Mucosa of descending colon (tissue), 3 donors: Measurements from ENCODE around the gene ZFAND3. TPM values are rescaled to one million over a fixed set of nuclear protein-coding genes. Genes with fewer than 3 reads are reported as not detected.

ENCODE experiments used
- ATAC-seq: fragments of 200-7000 bp; cut with Tn5 transposase; one replicate; pipeline ENCODE4 v1.9.1; 2020; ENCODE audit warnings: mild to moderate bottlenecking, moderate library complexity
- DNase-seq, 3 donors: peaks; one replicate each; pipeline ENCODE4 v3.0.0-alpha.2; 2020
- H3K36me3 ChIP-seq: fragments of 200-600 bp; one replicate; pipeline ENCODE4 v1.8.0; 2021; ENCODE audit warnings: low read depth, mild to moderate bottlenecking
- H3K4me1 ChIP-seq: fragments of 200-600 bp; one replicate; pipeline ENCODE4 v1.8.0; 2021; ENCODE audit warnings: low read depth, mild to moderate bottlenecking
- H3K4me3 ChIP-seq: fragments of 200-600 bp; one replicate; pipeline ENCODE4 v1.8.0; 2021; ENCODE audit warnings: mild to moderate bottlenecking
- H3K9me3 ChIP-seq: fragments of 200-600 bp; one replicate; pipeline ENCODE4 v1.8.0; 2021; ENCODE audit warnings: mild to moderate bottlenecking
- intact Hi-C, 2 donors: fragments of 100-400 bp; cut with DNase I in 1 of 2; cut with micrococcal nuclease in 1 of 2; formaldehyde crosslinking; loops; one replicate each; pipeline versions ENCODE4 v1.11.0 to v1.11.1; 2022; cut with DNase I, micrococcal nuclease
- total RNA-seq, 3 donors: library from RNA; stranded (reverse); fragmentation: NEBNext Ultra II Directional in 2 of 3; extraction: Animal tissue kit (Norgen Biotek cat#: 25700) in 2 of 3; gene quantifications; one replicate each; pipeline versions ENCODE4 v1.2.1 to v1.2.4, GENCODE V29; 2021 to 2023
- TF ChIP-seq, protein P1 (sequence below): fragments of 200-600 bp; IDR thresholded peaks from one replicate; pipeline ENCODE4 v1.8.0; 2022; ENCODE audit warnings: antibody characterized with exemption, mild to moderate bottlenecking
- donor health status: DM: no; HTN: no; CAD: no; lungs with moderate emphysema.
- donor health status: DM: no; HTN: no; CAD: no.
- donor health status: DM: no; HTN: yes; CAD: no.

Gene ZFAND3
- total RNA-seq, 3 donors from 2014 or later = 63.9 to 84.0 (median 82.2) TPM

DNA sequence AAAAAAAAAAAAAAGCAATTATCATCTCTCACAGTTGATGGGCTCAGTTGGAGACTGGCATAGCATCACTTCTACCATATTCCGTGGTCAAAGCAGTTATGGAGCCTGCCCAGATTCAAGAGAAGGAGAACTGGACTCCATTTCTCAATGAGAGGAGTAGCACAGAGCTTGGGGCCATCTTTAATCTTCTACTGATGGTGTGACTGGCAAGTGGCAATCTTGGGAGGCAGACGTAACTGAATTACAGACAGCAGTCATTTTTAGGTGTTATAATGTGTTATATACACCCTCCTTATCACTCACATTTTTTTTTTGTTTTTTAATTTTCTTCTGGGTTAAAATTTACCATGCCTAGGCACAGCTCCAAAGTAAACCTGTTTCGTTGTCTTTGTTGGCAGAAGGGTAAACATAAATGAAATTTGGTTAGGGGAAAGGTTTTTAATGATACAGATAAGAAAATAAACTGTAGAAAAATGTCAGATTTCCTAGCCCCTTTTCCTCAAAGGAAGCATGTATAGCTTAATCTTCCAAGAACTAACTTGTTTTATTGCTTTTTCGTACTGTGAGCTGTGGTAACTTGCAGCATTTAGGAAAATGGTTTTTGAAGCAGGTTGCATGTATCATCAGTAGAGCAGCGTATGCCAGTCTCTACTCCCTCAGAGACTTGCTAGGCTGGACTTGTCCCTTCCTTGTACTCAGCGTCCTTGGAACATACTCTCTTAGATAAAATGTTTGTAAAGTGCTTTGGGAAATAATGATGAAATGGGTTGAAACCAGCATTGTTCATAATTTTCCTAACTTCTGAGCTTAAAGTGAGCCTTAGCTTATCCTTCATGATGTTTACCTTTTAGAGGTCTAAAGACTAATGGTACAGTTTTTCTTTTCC is 25.7 kb downstream of the ZFAND3 start:
- no peaks in the 10 kb centered on the region for H3K36me3 ChIP-seq
- intact Hi-C loops = no loop called here
- ATAC-seq (peak; percentile 82), DNase-seq (no peak)
- no peaks in the 10 kb centered on the region for H3K9me3 ChIP-seq
- H3K4me1 ChIP-seq = peaks cover 8% of the 10 kb centered on the region
- H3K4me3 ChIP-seq = no peak overlapping the region
- TF ChIP-seq, protein P1, sequence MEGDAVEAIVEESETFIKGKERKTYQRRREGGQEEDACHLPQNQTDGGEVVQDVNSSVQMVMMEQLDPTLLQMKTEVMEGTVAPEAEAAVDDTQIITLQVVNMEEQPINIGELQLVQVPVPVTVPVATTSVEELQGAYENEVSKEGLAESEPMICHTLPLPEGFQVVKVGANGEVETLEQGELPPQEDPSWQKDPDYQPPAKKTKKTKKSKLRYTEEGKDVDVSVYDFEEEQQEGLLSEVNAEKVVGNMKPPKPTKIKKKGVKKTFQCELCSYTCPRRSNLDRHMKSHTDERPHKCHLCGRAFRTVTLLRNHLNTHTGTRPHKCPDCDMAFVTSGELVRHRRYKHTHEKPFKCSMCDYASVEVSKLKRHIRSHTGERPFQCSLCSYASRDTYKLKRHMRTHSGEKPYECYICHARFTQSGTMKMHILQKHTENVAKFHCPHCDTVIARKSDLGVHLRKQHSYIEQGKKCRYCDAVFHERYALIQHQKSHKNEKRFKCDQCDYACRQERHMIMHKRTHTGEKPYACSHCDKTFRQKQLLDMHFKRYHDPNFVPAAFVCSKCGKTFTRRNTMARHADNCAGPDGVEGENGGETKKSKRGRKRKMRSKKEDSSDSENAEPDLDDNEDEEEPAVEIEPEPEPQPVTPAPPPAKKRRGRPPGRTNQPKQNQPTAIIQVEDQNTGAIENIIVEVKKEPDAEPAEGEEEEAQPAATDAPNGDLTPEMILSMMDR = no peak

DNA sequence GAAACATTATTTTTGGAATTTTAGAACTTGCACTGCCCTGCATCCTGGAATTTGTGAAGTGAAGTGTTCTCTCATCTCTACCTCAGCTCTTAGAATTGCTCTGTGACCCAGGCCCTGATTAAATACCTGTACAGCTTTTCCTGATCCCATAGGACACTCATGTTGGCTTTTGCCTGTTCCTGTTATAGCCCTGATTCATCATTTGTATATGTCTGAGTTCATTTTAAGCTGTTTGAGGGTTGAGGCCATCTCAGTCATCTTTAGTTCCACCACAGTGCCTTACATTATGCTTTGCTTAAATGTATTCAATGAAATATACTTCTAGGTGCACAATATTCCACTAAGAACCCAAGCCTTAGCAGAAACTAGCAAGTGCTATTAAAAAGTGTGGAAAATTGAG is 26.4 kb downstream of the ZFAND3 start:
- Histone ChIP-seq H3K36me3 (no peaks in the 10 kb centered on the region), H3K9me3 (no peaks in the 10 kb centered on the region), H3K4me3 (no peak overlapping the region), H3K4me1 (peaks cover 8% of the 10 kb centered on the region)
- TF ChIP-seq, protein P1 = no peak
- DNase-seq (no peak), ATAC-seq (no peak)
- intact Hi-C loops = no loop called here

DNA sequence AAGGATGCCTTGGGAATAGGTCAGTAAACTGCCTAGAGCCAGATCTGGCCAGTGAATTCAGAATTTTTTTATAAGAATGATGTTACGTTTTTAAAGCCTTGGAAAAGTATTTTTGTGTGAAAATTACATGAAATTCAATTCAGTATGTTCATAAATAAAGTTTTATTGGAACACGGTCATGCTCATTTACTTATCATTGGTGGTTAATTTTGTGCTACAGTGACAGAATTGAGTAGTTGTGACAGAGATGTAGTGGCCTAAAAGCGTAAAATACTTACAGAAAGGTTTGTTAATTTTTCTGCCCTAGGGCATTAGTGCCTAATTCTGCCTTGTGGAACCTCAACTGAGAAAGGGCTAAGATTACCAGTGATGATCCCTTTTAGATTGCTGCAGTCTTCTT is 28.2 kb downstream of the ZFAND3 start:
- ATAC-seq (no peak), DNase-seq (no peak)
- Histone ChIP-seq H3K36me3 (no peaks in the 10 kb centered on the region), H3K9me3 (no peaks in the 10 kb centered on the region), H3K4me1 (peaks cover 8% of the 10 kb centered on the region), H3K4me3 (no peak overlapping the region)
- TF ChIP-seq, protein P1 = no peak
- intact Hi-C loops = no loop called here

DNA sequence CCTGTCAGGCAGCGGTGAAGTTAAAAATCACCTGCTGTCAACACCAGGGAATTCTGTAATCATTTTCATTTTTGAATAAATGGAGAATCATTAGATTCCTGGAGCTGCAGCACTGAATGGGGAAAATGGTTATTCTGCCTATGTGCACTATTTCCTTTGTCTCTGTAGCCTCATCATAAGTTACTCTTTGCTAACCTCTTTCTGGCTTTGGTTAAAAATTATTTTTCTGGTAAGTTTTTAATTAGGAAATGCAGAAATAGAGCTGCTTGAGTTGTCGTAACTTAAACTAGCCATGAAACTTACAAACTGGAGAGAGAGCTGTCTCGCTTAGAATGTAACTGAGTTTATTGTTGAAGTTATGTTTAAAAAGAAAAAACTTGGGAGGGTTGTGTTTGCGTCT is 28.8 kb downstream of the ZFAND3 start:
- Histone ChIP-seq H3K4me1 (peaks cover 8% of the 10 kb centered on the region), H3K9me3 (no peaks in the 10 kb centered on the region), H3K4me3 (no peak overlapping the region), H3K36me3 (no peaks in the 10 kb centered on the region)
- intact Hi-C loops = no loop called here
- TF ChIP-seq, protein P1 = no peak
- DNase-seq = no peak
- no peak for ATAC-seq

DNA sequence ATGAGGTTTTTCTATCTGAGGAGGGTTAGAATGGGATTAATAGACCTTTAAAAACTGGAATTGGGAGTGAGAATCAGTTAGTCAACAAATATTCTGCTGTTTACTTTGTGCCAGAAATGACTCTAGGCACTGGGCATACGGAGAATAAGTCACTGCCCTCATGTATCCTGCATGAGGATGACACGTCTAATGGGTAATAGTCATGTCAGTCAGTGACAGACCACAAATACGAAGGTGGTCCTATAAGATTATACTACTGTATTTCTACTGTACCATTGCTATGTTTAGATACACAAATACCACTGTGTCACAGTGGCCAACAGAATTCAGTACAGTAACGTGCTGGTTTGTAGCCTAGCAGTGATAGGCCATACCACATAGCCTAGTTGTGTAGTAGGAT is 30.7 kb downstream of the ZFAND3 start:
- no peak for ATAC-seq
- no peak overlapping the region for H3K4me3 ChIP-seq
- H3K9me3 ChIP-seq = no peaks in the 10 kb centered on the region
- TF ChIP-seq, protein P1 = no peak
- intact Hi-C loops = no loop called here
- peaks cover 8% of the 10 kb centered on the region for H3K4me1 ChIP-seq
- DNase-seq = no peak
- H3K36me3 ChIP-seq = no peaks in the 10 kb centered on the region
